HepG2 (cell line): ENCODE measurements around the gene ELOVL5. TPM values are rescaled to one million over a fixed set of nuclear protein-coding genes. Genes with fewer than 3 reads are reported as not detected.

Source experiments
- AGO2 ChIP-seq: fragments of 200-400 bp; formaldehyde crosslinking; optimal IDR thresholded peaks from 2 replicates; pipeline ENCODE3; 2017; ENCODE audit warnings: mild to moderate bottlenecking, low read depth, low read length, moderate library complexity
- CBX1 ChIP-seq: IDR thresholded peaks from one replicate; pipeline ENCODE4 v1.6.1; 2016; ENCODE audit warnings: antibody characterized with exemption, low read depth
- EP300 ChIP-seq, 3 experiments: sonication (generic) in 1 of 3; formaldehyde crosslinking in 1 of 3; IDR thresholded peaks; 2 replicates each; pipeline versions ENCODE4 v1.5.1 to v1.6.1; 2011 to 2020; ENCODE audit warnings: low read depth in 2 of 3, low read length in 2 of 3, borderline replicate concordance in 1 of 3, improper control_type of control experiment in 1 of 3, mild to moderate bottlenecking in 1 of 3, missing genetic modification reagents in 1 of 3, moderate library complexity in 1 of 3
- FUBP1 ChIP-seq: sonication (generic); formaldehyde crosslinking; IDR thresholded peaks from 2 replicates; pipeline ENCODE4 v1.5.1; 2020; ENCODE audit warnings: missing genetic modification reagents, mild to moderate bottlenecking, borderline replicate concordance
- GABPA ChIP-seq, 2 experiments: IDR thresholded peaks; 2 replicates each; pipeline ENCODE4 v1.6.1; 2011 to 2016; ENCODE audit warnings: low read depth in 2 of 2, low read length in 1 of 2, missing biosample characterization in 1 of 2, missing genetic modification characterization in 1 of 2
- GTF2F1 ChIP-seq: fragments of 150-350 bp; IDR thresholded peaks from 2 replicates; pipeline ENCODE4 v1.6.1; 2014; ENCODE audit warnings: low read length
- KMT2A ChIP-seq: sonication (generic); formaldehyde crosslinking; IDR thresholded peaks from 2 replicates; pipeline ENCODE4 v1.4.0; 2020; ENCODE audit warnings: missing genetic modification reagents
- MXI1 ChIP-seq: IDR thresholded peaks from 3 replicates; pipeline ENCODE4 v1.6.1; 2012; ENCODE audit warnings: low read depth, low read length, inconsistent platforms, borderline replicate concordance
- NCOA1 ChIP-seq: sonication (generic); formaldehyde crosslinking; IDR thresholded peaks from 2 replicates; pipeline ENCODE4 v1.9.0; 2021; ENCODE audit warnings: missing genetic modification reagents
- POLR2AphosphoS5 ChIP-seq: IDR thresholded peaks from 2 replicates; pipeline ENCODE4 v1.6.1; 2012; ENCODE audit warnings: low read depth, low read length
- PPARG ChIP-seq: conservative IDR thresholded peaks from 2 replicates; pipeline ENCODE4 v1.6.1; 2016; ENCODE audit warnings: missing biosample characterization, missing genetic modification reagents
- RCOR2 ChIP-seq: IDR thresholded peaks from 2 replicates; pipeline ENCODE4 v1.6.1; 2016; ENCODE audit warnings: missing biosample characterization, missing genetic modification reagents
- RFXAP ChIP-seq: sonication (generic); formaldehyde crosslinking; IDR thresholded peaks from 2 replicates; pipeline ENCODE4 v1.4.0; 2020; ENCODE audit warnings: missing genetic modification reagents, borderline replicate concordance
- SMARCE1 ChIP-seq: fragments of 450-650 bp; IDR thresholded peaks from 2 replicates; pipeline ENCODE4 v1.6.1; 2017; ENCODE audit warnings: borderline replicate concordance
- SOX5 ChIP-seq: IDR thresholded peaks from 2 replicates; pipeline ENCODE4 v1.6.1; 2016; ENCODE audit warnings: borderline replicate concordance
- TFAP4 ChIP-seq: sonication (generic); IDR thresholded peaks from 2 replicates; pipeline ENCODE4 v1.6.1; 2016; ENCODE audit warnings: low read depth, borderline replicate concordance
- TOE1 ChIP-seq: sonication (generic); formaldehyde crosslinking; IDR thresholded peaks from 2 replicates; pipeline ENCODE4 v1.4.0; 2020; ENCODE audit warnings: mild to moderate bottlenecking, missing genetic modification reagents
- YY1 ChIP-seq: IDR thresholded peaks from 2 replicates; pipeline ENCODE4 v1.6.1; 2011; ENCODE audit warnings: low read length, low read depth, moderate library complexity, mild to moderate bottlenecking; ENCODE audit not compliant: insufficient read depth, insufficient replicate concordance
- ZBTB1 ChIP-seq: sonication (generic); formaldehyde crosslinking; IDR thresholded peaks from 2 replicates; pipeline ENCODE4 v1.4.0; 2020; ENCODE audit warnings: missing genetic modification reagents, borderline replicate concordance
- ZBTB44 ChIP-seq: sonication (generic); formaldehyde crosslinking; IDR thresholded peaks from 2 replicates; pipeline ENCODE4 v1.4.0; 2020; ENCODE audit warnings: missing genetic modification reagents
- ZBTB7B ChIP-seq: sonication (generic); formaldehyde crosslinking; IDR thresholded peaks from 2 replicates; pipeline ENCODE4 v1.4.0; 2020; ENCODE audit warnings: missing genetic modification reagents
- ZFAT ChIP-seq: sonication (generic); formaldehyde crosslinking; conservative IDR thresholded peaks from 2 replicates; pipeline ENCODE4 v1.8.1; 2023; ENCODE audit warnings: missing genetic modification reagents, inconsistent platforms
- ZFP37 ChIP-seq: sonication (generic); formaldehyde crosslinking; IDR thresholded peaks from 2 replicates; pipeline ENCODE4 v1.4.0; 2020; ENCODE audit warnings: missing genetic modification reagents, borderline replicate concordance
- ZMYM2 ChIP-seq: sonication (generic); formaldehyde crosslinking; IDR thresholded peaks from 2 replicates; pipeline ENCODE4 v1.8.0; 2022; ENCODE audit warnings: mild to moderate bottlenecking, missing genetic modification reagents
- ZNF33B ChIP-seq: sonication (generic); formaldehyde crosslinking; IDR thresholded peaks from 2 replicates; pipeline ENCODE4 v1.5.1; 2020; ENCODE audit warnings: mild to moderate bottlenecking, missing genetic modification reagents
- ZNF775 ChIP-seq: sonication (generic); formaldehyde crosslinking; IDR thresholded peaks from 2 replicates; pipeline ENCODE4 v1.4.0; 2020; ENCODE audit warnings: missing genetic modification reagents, mild to moderate bottlenecking, moderate library complexity, borderline replicate concordance
- polyA plus RNA-seq, 8 experiments: library from polyadenylated mRNA; depleted of rRNA in 3 of 8; stranded (reverse) in 7 of 8; unstranded in 1 of 8; fragments of >200 nt; fragmentation: Illumina TruSeq in 4 of 8; extraction: Trizol in 4 of 8; gene quantifications; 2 replicates each; pipeline versions ENCODE4 v1.2.1 to v1.2.3, GENCODE V29; 2011 to 2016; ENCODE audit warnings: low read depth in 4 of 8, missing spikeins in 1 of 8, mixed read lengths in 1 of 8; ENCODE audit not compliant: insufficient read depth in 1 of 8
- total RNA-seq, 5 experiments: library from RNA; depleted of rRNA; stranded (reverse); fragments of >200 nt; fragmentation: Illumina TruSeq; extraction: Trizol; gene quantifications; 2 replicates each; pipeline ENCODE4 v1.2.3, GENCODE V29; 2016; ENCODE audit warnings: low read depth in 1 of 5

ELOVL5 gene
- total and polyA plus RNA-seq, 2 of the 13 experiments (the other 11 are each of a cell fraction or from before 2014, with no cell fraction given), result 50.1 to 72.4 TPM

- TF ChIP-seq FUBP1 (CRISPR knock-in tag) (no peak), ZBTB7B (CRISPR knock-in tag) (peak; percentile 63; the same call in 1 of the 2 replicates), RCOR2 (no peak), ZFP37 (CRISPR knock-in tag) (no peak), ZNF33B (CRISPR knock-in tag) (no peak), NCOA1 (CRISPR knock-in tag) (no peak), ZFAT (CRISPR knock-in tag) (no peak), CBX1 (no peak), ZBTB44 (CRISPR knock-in tag) (no peak), AGO2 (no peak), PPARG (CRISPR knock-in tag) (peak; percentile 86), ZMYM2 (CRISPR knock-in tag) (no peak), YY1 (no peak), GTF2F1 (no peak), ZNF775 (CRISPR knock-in tag) (no peak), SMARCE1 (no peak), GABPA (IDR thresholded peaks at IDR 0.05; ENCODE audit: low read depth, low read length) (no peak), GABPA (CRISPR knock-in tag; IDR thresholded peaks at IDR 0.05; ENCODE audit: low read depth) (no peak), TFAP4 (peak; percentile 58; the same call in 1 of the 2 replicates), SOX5 (CRISPR knock-in tag) (peak; percentile 94), RFXAP (no peak), POLR2AphosphoS5 (no peak), ZBTB1 (CRISPR knock-in tag) (no peak), EP300 (IDR thresholded peaks at IDR 0.05; ENCODE audit: low read depth in 2 of 2, low read length in 2 of 2) (peak in 1 of 2 experiments; percentile 83; a peak in 2 of 4 replicates), EP300 (CRISPR knock-in tag; IDR thresholded peaks at IDR 0.05; ENCODE audit: borderline replicate concordance) (peak; percentile 72; the same call in 1 of the 2 replicates), KMT2A (CRISPR knock-in tag) (no peak), MXI1 (peak; percentile 35; the same call in 1 of the 3 replicates), TOE1 (CRISPR knock-in tag) (no peak)
These were observed 46.8 kb downstream of the ELOVL5 start (continued) for GRCh38 chr6:53301801-53302537.
